Smooth muscle cell (in vitro differentiated cells): ENCODE measurements around the gene DSEL. TPM values are rescaled to one million over a fixed set of nuclear protein-coding genes. Genes with fewer than 3 reads are reported as not detected.

Experiments
- DNase-seq: peaks from one replicate; lab custom pipeline; 2025; ENCODE audit not compliant: unreplicated experiment; lab: John Stamatoyannopoulos, UW
- H2AFZ ChIP-seq: fragments of 200-600 bp; sonication (generic); 2 replicates; pipeline ENCODE4 v1.6.0; 2016; ENCODE audit warnings: antibody characterized with exemption, low read depth, mild to moderate bottlenecking
- H3F3A ChIP-seq: fragments of 200-600 bp; sonication (generic); 2 replicates; pipeline ENCODE4 v1.6.0; 2017; ENCODE audit warnings: antibody characterized with exemption, low read depth
- H3K27ac ChIP-seq: fragments of 200-600 bp; sonication (generic); 2 replicates; pipeline ENCODE4 v1.5.1; 2016; ENCODE audit warnings: low read depth, mild to moderate bottlenecking
- H3K27me3 ChIP-seq: fragments of 200-600 bp; sonication (generic); 2 replicates; pipeline ENCODE4 v1.6.1; 2016; ENCODE audit warnings: low read depth, mild to moderate bottlenecking
- H3K36me3 ChIP-seq: fragments of 200-600 bp; sonication (generic); 2 replicates; pipeline ENCODE4 v1.5.1; 2016; ENCODE audit warnings: low read depth
- H3K4me1 ChIP-seq: fragments of 200-600 bp; sonication (generic); 2 replicates; pipeline ENCODE4 v1.5.1; 2016; ENCODE audit warnings: low read depth
- H3K4me2 ChIP-seq: fragments of 200-600 bp; sonication (generic); 2 replicates; pipeline ENCODE4 v1.6.0; 2016; ENCODE audit warnings: mild to moderate bottlenecking
- H3K4me3 ChIP-seq: fragments of 200-600 bp; sonication (generic); 2 replicates; pipeline ENCODE4 v1.5.1; 2016; ENCODE audit warnings: mild to moderate bottlenecking
- H3K79me2 ChIP-seq: fragments of 200-600 bp; sonication (generic); 2 replicates; pipeline ENCODE4 v1.6.0; 2016; ENCODE audit warnings: low read depth, mild to moderate bottlenecking
- H3K9ac ChIP-seq: fragments of 200-600 bp; sonication (generic); 2 replicates; pipeline ENCODE4 v1.6.0; 2016; ENCODE audit warnings: low read depth
- H3K9me3 ChIP-seq: fragments of 200-600 bp; sonication (generic); replicated peaks from 2 replicates; pipeline ENCODE4 v1.5.1; 2016; ENCODE audit warnings: low read depth
- H4K20me1 ChIP-seq: fragments of 200-600 bp; sonication (generic); 2 replicates; pipeline ENCODE4 v1.6.0; 2016; ENCODE audit warnings: low read depth
- CTCF ChIP-seq: fragments of 200-600 bp; sonication (generic); IDR thresholded peaks from 2 replicates; pipeline ENCODE4 v1.5.1; 2017; ENCODE audit warnings: borderline replicate concordance, mild to moderate bottlenecking, antibody characterized with exemption; ENCODE audit not compliant: insufficient read depth, poor library complexity, severe bottlenecking
- WGBS: methylation state at CpG from one replicate; pipeline ENCODE4 v1.1.7; 2016; ENCODE audit warnings: low lambda C conversion rate; 5-methylcytosine and 5-hydroxymethylcytosine counted together
- polyA plus RNA-seq: library from polyadenylated mRNA; unstranded; fragments of >200 nt; fragmentation: Nextera tagmentation; extraction: Ambion mirVana; gene quantifications from 2 replicates; pipeline ENCODE4 v1.2.1, GENCODE V29; 2016
- total RNA-seq: library from RNA; depleted of rRNA; stranded (reverse); fragments of >200 nt; gene quantifications from 2 replicates; pipeline ENCODE4 v1.2.3, GENCODE V29; 2014

Gene DSEL
- total and polyA plus RNA-seq, 2 experiments from 2014 or later, result 4.3 to 14.0 TPM

DNA sequence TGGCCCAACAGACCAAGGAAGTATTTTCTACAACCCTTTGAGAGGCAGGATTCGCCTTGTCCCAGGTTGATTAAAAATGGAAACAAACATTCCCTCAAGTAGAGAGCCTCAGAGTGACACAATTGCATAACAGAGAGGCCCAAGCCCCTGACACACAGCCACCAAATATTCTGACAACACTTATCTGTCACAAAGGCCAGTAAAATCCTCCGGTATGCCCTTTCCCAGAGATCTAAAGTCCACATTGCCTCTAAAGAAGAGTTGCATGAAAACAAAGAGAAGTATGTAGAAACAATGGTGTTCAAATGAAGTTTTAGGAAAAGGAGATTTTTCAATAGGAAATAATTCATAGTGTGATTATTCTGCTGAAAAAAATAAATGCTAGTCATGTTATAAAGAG is 32.1 kb downstream of the DSEL start:
- Histone ChIP-seq H3K27me3 (no peaks in the 10 kb centered on the region), H4K20me1 (no peaks in the 10 kb centered on the region), H3K36me3 (no peaks in the 10 kb centered on the region), H3K79me2 (no peaks in the 10 kb centered on the region), H3K4me3 (no peak overlapping the region), H3K27ac (no peak overlapping the region), H3K4me2 (no peak overlapping the region), H3K4me1 (peaks cover 5% of the 10 kb centered on the region), H2AFZ (no peak overlapping the region), H3K9me3 (no peaks in the 10 kb centered on the region), H3K9ac (no peak overlapping the region), H3F3A (no peaks in the 10 kb centered on the region)
- DNase-seq, result no peak
- WGBS, result 58% methylated on average over 2 of the region's 2 CpGs
- no peak for TF ChIP-seq CTCF

- Histone ChIP-seq H3K4me1 (peaks cover 5% of the 10 kb centered on the region), H3K9ac (no peak overlapping the region), H3K36me3 (no peaks in the 10 kb centered on the region), H3K27me3 (no peaks in the 10 kb centered on the region), H3K4me3 (no peak overlapping the region), H4K20me1 (no peaks in the 10 kb centered on the region), H3K27ac (no peak overlapping the region), H3F3A (no peaks in the 10 kb centered on the region), H3K9me3 (no peaks in the 10 kb centered on the region), H3K4me2 (no peak overlapping the region), H2AFZ (no peak overlapping the region), H3K79me2 (no peaks in the 10 kb centered on the region)
- WGBS, result 87% methylated on average over 6 of the region's 6 CpGs
- no peak for TF ChIP-seq CTCF
- DNase-seq, result no peak
These were observed 32.6 kb downstream of the DSEL start for GRCh38 chr18:67483952-67484351.

GRCh38 chr18:67483237-67483636 is 33.3 kb downstream of the DSEL start:
- Histone ChIP-seq H3K4me3 (no peak overlapping the region), H3F3A (no peaks in the 10 kb centered on the region), H4K20me1 (no peaks in the 10 kb centered on the region), H3K27ac (no peak overlapping the region), H3K36me3 (no peaks in the 10 kb centered on the region), H3K4me1 (peaks cover 5% of the 10 kb centered on the region), H3K9ac (no peak overlapping the region), H3K9me3 (no peaks in the 10 kb centered on the region), H2AFZ (no peak overlapping the region), H3K27me3 (no peaks in the 10 kb centered on the region), H3K4me2 (no peak overlapping the region), H3K79me2 (no peaks in the 10 kb centered on the region)
- DNase-seq, result no peak
- no peak for TF ChIP-seq CTCF
- 88% methylated on average over 2 of the region's 2 CpGs for WGBS

DNA sequence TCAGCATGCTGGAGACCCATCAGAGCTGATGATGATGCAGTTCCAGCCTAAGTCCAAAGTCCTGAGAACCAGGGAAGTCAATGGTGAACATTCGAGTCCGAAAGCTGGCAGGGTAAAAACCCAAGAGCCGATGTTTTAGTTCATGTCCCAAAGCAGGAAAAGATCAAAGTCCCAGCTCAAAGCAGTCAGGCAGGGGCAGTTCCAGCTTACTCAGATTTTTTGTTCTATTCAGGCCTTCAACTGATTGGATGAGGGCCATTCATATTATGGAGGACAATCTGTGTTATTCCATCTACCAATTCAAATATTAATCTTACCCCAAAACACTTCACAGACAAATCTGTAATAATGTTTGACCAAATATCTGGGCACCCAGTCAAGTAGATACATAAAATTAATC is 38.3 kb downstream of the DSEL start:
- TF ChIP-seq CTCF, result no peak
- 97% methylated on average over 3 of the region's 3 CpGs for WGBS
- DNase-seq, result no peak
- Histone ChIP-seq H3K9me3 (no peaks in the 10 kb centered on the region), H2AFZ (no peak overlapping the region), H3K27ac (no peak overlapping the region), H4K20me1 (no peaks in the 10 kb centered on the region), H3F3A (no peaks in the 10 kb centered on the region), H3K27me3 (no peaks in the 10 kb centered on the region), H3K4me3 (no peak overlapping the region), H3K4me1 (no peaks in the 10 kb centered on the region), H3K4me2 (no peak overlapping the region), H3K79me2 (no peaks in the 10 kb centered on the region), H3K9ac (no peak overlapping the region), H3K36me3 (no peaks in the 10 kb centered on the region)
